T47D (cell line): ENCODE results near the gene NFYA.
A peak's percentile ranks its signal among the peaks of the same experiment; 100 is the strongest.

Experiments used
- DNase-seq, 2 experiments: peaks; one replicate each; pipeline versions ENCODE4 v3.0.0 to v3.0.0-alpha.2; 2011 to 2012; ENCODE audit warnings: low read depth in 1 of 2, low spot score in 1 of 2
- JUND ChIP-seq: IDR thresholded peaks from 2 replicates; pipeline ENCODE4 v1.6.1; 2012; ENCODE audit warnings: low read depth
- in situ Hi-C: cut with HindIII; loops from 2 replicates; pipeline ENCODE4 v1.10.0; 2016; ENCODE audit warnings: low sequenced_read_pairs, low pct_unique_long_range_greater_than_20kb

NFYA gene

DNA sequence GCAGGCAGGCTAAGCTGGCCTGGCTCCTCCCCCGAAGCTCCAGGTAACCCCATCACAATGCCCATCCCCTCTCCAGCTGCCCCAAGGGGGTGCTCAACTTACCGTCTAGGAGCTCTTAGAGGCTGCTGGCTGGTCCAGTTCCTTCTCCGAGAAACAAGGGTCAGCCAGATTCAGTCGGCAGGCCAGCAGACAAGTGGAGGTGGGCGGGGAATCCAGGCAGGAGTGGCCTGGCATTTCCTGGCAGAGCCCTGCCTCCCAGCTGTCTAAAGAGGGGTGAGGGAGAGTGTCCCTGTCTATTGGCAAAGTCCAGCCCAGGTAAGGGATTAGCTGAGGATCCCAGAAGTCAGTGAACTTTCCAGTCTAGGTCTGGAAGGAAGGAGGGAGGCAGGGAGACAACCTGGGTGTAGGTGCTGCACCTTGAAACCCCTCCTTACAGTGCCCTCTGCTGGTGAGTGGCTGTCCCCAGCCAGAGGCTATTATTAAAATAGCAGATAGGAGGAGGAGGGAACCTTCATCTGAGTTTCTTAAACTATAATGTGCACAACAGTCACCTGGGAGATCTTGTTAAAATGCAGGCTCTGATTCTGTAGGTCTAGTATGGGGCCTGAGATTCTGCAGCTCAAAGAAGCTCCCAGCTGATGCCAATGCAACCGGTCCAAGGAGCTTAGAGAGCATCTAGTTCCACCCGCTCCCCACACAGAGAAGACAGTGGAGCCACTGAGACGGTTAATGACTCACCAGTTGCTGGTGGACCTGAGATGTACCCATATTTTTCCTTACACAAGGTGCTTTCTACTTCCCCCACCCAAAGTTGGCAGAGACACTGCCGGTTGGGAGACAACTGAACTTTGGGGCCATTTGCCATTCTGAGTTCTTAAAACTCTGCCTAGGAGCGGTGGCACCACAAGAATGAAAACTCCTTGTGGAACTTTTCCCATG lies 33.4 kb upstream of the NFYA start, which contains the start of gene UNC5CL:
UNC5CL (minus strand) TSS at position 162 of the 939 bp plus-strand sequence. CDS start 4,147 bp downstream, outside the sequence.
- TF ChIP-seq JUND: no peak
- peak; percentile 53 to 69 for DNase-seq
- in situ Hi-C loops: no loop called here

- in situ Hi-C loops: no loop called here
- no peak for TF ChIP-seq JUND
- no peak for DNase-seq
Observed at GRCh38 chr6:41040101-41040939, 32.5 kb upstream of the NFYA start.

DNA sequence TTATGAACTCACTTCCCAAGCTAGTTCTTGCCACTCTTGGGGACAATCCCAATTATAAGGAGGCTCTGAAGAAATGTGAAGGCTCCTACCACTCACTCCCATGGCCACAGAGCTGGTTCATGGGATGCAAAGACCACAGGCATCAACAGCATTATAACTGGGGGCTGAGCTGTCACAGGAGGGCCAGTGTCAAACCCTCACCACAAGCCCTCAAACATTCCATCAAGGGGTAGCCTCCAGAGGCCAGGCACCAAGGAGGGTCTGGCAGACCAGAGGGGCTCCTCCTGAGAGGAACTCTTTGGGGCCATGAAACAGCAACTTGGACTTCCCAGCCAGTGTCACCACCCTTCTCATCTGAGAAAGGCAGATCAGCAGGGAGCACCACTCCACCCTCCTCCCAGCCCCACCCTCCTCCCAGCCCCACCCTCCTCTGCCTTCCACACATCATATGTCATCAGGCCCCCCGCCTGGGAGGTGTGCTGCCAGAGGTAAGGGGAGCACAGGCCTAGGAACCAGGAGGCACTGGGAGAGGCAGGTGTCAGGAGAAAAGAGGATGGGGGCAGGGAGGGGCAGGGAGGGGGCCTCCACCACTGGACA lies 31.7 kb upstream of the NFYA start:
- no peak for DNase-seq
- in situ Hi-C loops: no loop called here
- TF ChIP-seq JUND: no peak

DNA sequence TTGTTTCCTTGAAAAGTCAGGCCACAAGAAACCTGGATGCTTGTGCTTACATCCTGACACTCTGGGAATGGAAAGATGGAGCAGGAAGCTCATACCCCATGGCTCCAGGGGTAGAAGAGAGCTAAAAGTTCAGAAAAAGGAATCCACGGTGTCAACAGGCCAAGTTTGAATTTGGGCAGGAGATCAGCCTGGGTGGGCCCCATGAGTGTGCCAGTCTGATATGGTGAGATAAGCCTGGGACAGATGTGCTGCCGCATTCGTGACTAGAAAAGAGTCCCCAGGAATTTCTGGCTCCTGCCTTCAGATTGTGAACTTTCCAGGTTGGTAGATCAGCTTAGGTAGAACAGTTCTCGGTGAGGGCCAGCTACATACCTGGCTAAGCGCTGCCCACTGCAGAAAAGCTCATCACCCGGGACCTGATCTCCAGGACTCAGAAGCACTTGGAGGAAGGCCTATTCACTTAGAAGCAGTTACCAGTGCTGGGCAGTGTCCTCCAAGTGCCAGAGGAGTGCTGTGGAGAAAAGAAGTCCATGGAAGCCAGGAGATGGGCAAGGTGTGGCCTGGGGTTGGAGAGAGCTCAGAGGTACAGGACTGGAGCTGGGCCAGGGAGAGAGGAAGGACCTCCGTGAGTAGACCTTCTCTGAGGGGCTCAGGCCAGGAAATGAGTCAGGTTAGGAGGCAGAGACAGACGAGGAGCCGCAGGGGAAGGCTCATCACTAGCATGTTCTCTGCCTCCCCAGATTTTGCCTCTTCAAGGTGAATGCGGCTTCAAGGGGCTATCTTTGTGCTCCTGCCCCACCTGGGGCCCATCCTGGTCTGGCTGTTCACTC lies 30.3 kb upstream of the NFYA start, which contains the start of gene TSPO2:
TSPO2 (plus strand) TSS at position 242 of the 830 bp plus-strand sequence; CDS start at position 761, 519 bp downstream.
- TF ChIP-seq JUND: no peak
- DNase-seq: no peak
- in situ Hi-C loops: no loop called here

DNA sequence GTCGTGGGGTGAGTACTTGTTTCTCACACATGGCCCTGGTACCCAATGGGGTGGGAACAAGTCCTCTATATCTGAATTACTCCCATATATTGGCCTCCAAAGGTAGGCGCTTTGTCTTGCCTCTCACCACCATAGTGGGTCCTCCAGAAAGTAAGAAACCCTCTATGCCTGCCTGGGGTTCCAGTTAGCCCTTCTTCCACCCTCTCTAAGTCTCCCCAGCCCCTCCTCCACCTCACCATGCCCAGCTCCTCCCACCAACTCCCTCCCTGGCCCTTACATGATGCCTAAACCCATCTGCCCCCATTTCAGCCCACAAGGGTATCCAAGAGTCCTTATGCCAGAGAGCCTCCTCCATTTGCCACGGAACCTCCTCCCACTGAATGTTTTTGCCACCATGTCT lies 29.6 kb upstream of the NFYA start:
- in situ Hi-C loops: no loop called here
- DNase-seq: no peak
- TF ChIP-seq JUND: no peak

DNA sequence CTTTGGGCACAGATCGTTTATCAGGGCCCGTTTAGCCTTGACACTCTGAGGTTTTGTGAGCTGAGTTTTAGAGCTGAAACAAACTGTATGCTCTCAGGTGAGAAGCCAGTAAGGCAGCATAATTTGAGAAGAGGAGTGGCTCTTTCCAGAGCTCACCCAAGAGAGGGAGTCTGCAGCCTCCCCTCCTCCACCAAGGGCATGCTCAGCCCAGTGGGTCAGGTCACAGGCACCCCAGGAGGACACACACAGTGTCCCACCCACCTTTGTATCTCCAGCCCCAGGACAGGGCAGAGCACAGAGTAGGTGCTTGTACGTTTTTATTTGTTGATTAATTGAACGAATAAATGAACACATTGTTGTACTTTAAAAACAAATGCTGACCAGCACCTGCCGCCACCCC lies 27.1 kb upstream of the NFYA start:
- no peak for TF ChIP-seq JUND
- in situ Hi-C loops: no loop called here
- no peak for DNase-seq

DNA sequence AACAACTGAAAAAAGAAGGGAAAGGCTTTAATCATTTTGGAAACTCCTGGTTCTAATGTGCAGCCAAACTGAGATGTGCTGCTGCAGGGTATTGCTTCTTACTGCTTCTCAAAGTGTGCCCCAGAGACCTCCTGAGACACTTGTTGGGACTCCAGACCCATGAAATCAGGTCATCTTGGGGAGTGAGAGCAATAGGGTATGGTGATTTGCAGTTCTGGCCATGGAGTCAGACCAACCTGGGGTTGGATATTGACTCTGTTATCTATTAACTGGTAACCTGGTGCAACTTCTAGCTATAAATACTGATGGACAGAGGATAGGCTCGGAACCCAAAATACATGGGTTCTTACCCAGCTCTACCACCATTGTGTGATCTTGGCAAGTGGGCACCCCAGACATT lies 26.7 kb upstream of the NFYA start:
- no peak for DNase-seq
- TF ChIP-seq JUND: no peak
- in situ Hi-C loops: no loop called here

DNA sequence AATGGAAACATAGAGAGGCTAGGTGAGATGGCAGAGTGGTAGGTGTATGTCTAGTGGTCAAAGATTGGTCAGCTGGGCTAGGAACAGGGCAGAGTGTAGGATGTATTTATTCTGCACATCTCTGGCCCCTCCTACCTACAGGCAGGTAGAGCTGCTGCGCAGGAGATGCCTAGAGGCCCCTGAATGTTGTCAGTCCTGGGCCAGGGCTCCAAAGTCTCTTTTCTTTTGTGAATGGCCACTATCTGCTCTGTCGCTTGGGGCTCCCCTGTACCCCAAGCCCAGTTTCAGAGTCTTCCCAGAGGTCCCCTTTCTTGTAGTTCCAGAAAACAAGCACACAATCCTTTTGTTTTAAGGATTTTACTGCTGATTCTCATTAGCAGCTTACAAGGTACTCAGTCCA lies 25.5 kb upstream of the NFYA start:
- in situ Hi-C loops: no loop called here
- no peak for TF ChIP-seq JUND
- DNase-seq: no peak

- in situ Hi-C loops: no loop called here
- no peak for DNase-seq
- TF ChIP-seq JUND: no peak
Observed at GRCh38 chr6:41047745-41048732, 24.7 kb upstream of the NFYA start.

- no peak for TF ChIP-seq JUND
- in situ Hi-C loops: no loop called here
- peak in 1 of 2 experiments; percentile 45 for DNase-seq
Observed at GRCh38 chr6:41049521-41049920, 23.3 kb upstream of the NFYA start.

- no peak for TF ChIP-seq JUND
- in situ Hi-C loops: no loop called here
- no peak for DNase-seq
Observed at GRCh38 chr6:41049955-41050354, 22.8 kb upstream of the NFYA start.
